ENCODE results near the gene ALPK3. TPM values are rescaled to one million over a fixed set of nuclear protein-coding genes. Genes with fewer than 3 reads are reported as not detected.

The ALPK3 gene
- total and polyA plus RNA-seq, 2 donors from 2014 or later: 3.1 to 20.2 TPM

GRCh38 chr15:84824260-84825007 is 7.3 kb downstream of the ALPK3 start:
- H3K9ac ChIP-seq (ENCODE audit: low read length in 3 of 3): no peak overlapping the region
- peaks cover 2 to 44% (median 36%) of the 10 kb centered on the region in 3 donors for H3K4me1 ChIP-seq (ENCODE audit: control insufficient read depth in 2 of 3, insufficient read depth in 2 of 3, low read depth in 1 of 3, low read length in 3 of 3)
- peaks cover 0 to 6% (median 0%) of the 10 kb centered on the region in 3 donors for H3K36me3 ChIP-seq (ENCODE audit: control insufficient read depth in 2 of 3, insufficient read depth in 3 of 3, low read length in 3 of 3)
- FAIRE-seq (no peak), DNase-seq (peak in 1 of 5 donors; percentile 62)
- no peak overlapping the region for H3K4me3 ChIP-seq (ENCODE audit: low read length in 3 of 3)
- intact Hi-C loops (cut with DNase I): no loop called here
- H3K27ac ChIP-seq (ENCODE audit: low read depth in 2 of 2, low read length in 2 of 2): peak overlapping the region; percentile 43 to 72
- no peak for TF ChIP-seq CTCF (IDR thresholded peaks at IDR 0.05; ENCODE audit: borderline replicate concordance, extremely low read depth, insufficient read depth)
- no peaks in the 10 kb centered on the region for H3K27me3 ChIP-seq (ENCODE audit: control insufficient read depth, insufficient read depth, low read length)
- no peaks in the 10 kb centered on the region for H3K9me3 ChIP-seq (ENCODE audit: control insufficient read depth in 2 of 3, insufficient read depth in 1 of 3, low read length in 3 of 3)

DNA sequence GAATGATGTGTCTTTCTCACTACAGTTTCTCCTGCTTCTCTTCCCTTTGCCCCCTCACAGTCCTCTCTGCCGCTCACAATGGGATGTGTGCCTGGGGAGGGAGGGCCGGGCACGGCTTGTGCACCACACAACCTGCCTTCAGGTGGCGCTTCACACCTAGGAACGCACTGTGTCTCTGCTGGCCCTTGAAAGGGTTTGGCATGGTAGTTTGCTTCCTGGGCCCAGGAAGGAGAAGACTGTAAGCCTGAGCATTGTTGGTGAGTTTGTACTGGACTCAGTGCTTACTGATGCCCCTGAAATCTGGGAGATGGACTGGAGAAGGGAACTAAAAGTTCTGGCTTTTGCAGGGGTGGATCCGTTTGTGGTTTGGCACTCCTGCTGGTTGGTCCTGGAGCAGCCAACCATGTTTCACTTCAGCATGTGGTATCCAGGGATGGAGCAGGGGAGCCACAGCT is 9.2 kb downstream of the ALPK3 start:
- H3K27me3 ChIP-seq (ENCODE audit: control insufficient read depth, insufficient read depth, low read length): no peaks in the 10 kb centered on the region
- H3K4me3 ChIP-seq (ENCODE audit: low read length in 3 of 3): no peak overlapping the region
- H3K9ac ChIP-seq (ENCODE audit: low read length in 3 of 3): no peak overlapping the region
- peak in 1 of 5 donors; percentile 39 for DNase-seq
- H3K27ac ChIP-seq (ENCODE audit: low read depth in 2 of 2, low read length in 2 of 2): no peak overlapping the region
- no peak for FAIRE-seq
- H3K4me1 ChIP-seq (ENCODE audit: control insufficient read depth in 2 of 3, insufficient read depth in 2 of 3, low read depth in 1 of 3, low read length in 3 of 3): peaks cover 2 to 30% (median 29%) of the 10 kb centered on the region in 3 donors
- peak; percentile 30 for TF ChIP-seq CTCF (IDR thresholded peaks at IDR 0.05; ENCODE audit: borderline replicate concordance, extremely low read depth, insufficient read depth)
- H3K36me3 ChIP-seq (ENCODE audit: control insufficient read depth in 2 of 3, insufficient read depth in 3 of 3, low read length in 3 of 3): peaks cover 0 to 6% (median 0%) of the 10 kb centered on the region in 3 donors
- intact Hi-C loops (cut with DNase I): no loop called here
- no peaks in the 10 kb centered on the region for H3K9me3 ChIP-seq (ENCODE audit: control insufficient read depth in 2 of 3, insufficient read depth in 1 of 3, low read length in 3 of 3)

GRCh38 chr15:84827246-84827645 is 10.1 kb downstream of the ALPK3 start:
- Histone ChIP-seq H3K4me1 (ENCODE audit: control insufficient read depth in 2 of 3, insufficient read depth in 2 of 3, low read depth in 1 of 3, low read length in 3 of 3) (peaks cover 2 to 31% (median 22%) of the 10 kb centered on the region in 3 donors), H3K27ac (ENCODE audit: low read depth in 2 of 2, low read length in 2 of 2) (no peak overlapping the region), H3K9me3 (ENCODE audit: control insufficient read depth in 2 of 3, insufficient read depth in 1 of 3, low read length in 3 of 3) (no peaks in the 10 kb centered on the region), H3K9ac (ENCODE audit: low read length in 3 of 3) (no peak overlapping the region), H3K36me3 (ENCODE audit: control insufficient read depth in 2 of 3, insufficient read depth in 3 of 3, low read length in 3 of 3) (peaks cover 0 to 6% (median 0%) of the 10 kb centered on the region in 3 donors), H3K27me3 (ENCODE audit: control insufficient read depth, insufficient read depth, low read length) (no peaks in the 10 kb centered on the region), H3K4me3 (ENCODE audit: low read length in 3 of 3) (no peak overlapping the region)
- TF ChIP-seq CTCF (IDR thresholded peaks at IDR 0.05; ENCODE audit: borderline replicate concordance, extremely low read depth, insufficient read depth): no peak
- DNase-seq (no peak), FAIRE-seq (no peak)
- intact Hi-C loops (cut with DNase I): no loop called here
